KMS-11 (cell line): ENCODE measurements around the gene NDST1.

Experiments
- H2AFZ ChIP-seq: fragments of 200-600 bp; sonication (generic); 2 replicates; pipeline ENCODE4 v1.6.1; 2016; ENCODE audit warnings: antibody characterized with exemption, mixed run types, low read depth
- H3K27ac ChIP-seq: fragments of 200-600 bp; sonication (generic); 2 replicates; pipeline ENCODE4 v1.6.1; 2016; ENCODE audit warnings: mild to moderate bottlenecking, mixed run types
- H3K27me3 ChIP-seq: fragments of 200-600 bp; sonication (generic); 2 replicates; pipeline ENCODE4 v1.6.1; 2017; ENCODE audit warnings: mild to moderate bottlenecking, low read depth, mixed run types, moderate library complexity; ENCODE audit not compliant: insufficient read depth
- H3K36me3 ChIP-seq: fragments of 200-600 bp; sonication (generic); 2 replicates; pipeline ENCODE4 v1.6.1; 2017; ENCODE audit warnings: mild to moderate bottlenecking, mixed run types; ENCODE audit not compliant: insufficient read depth
- H3K4me1 ChIP-seq: fragments of 200-600 bp; sonication (generic); 2 replicates; pipeline ENCODE4 v1.6.1; 2016; ENCODE audit warnings: mild to moderate bottlenecking, low read depth, mixed run types; ENCODE audit not compliant: poor library complexity, severe bottlenecking
- H3K4me2 ChIP-seq: fragments of 200-600 bp; sonication (generic); 2 replicates; pipeline ENCODE4 v1.7.0; 2016; ENCODE audit warnings: mild to moderate bottlenecking, mixed run types
- H3K4me3 ChIP-seq: fragments of 200-600 bp; sonication (generic); IDR thresholded peaks from 2 replicates; pipeline ENCODE4 v1.6.1; 2017; ENCODE audit warnings: low read depth, low read length, mixed read lengths; ENCODE audit not compliant: insufficient read depth
- H3K79me2 ChIP-seq: fragments of 200-600 bp; sonication (generic); 2 replicates; pipeline ENCODE4 v1.6.1; 2016; ENCODE audit warnings: low read depth, mixed run types; ENCODE audit not compliant: insufficient read depth
- H3K9ac ChIP-seq: fragments of 200-600 bp; sonication (generic); 2 replicates; pipeline ENCODE4 v1.6.1; 2016; ENCODE audit warnings: mild to moderate bottlenecking, mixed run types
- H4K20me1 ChIP-seq: fragments of 200-600 bp; sonication (generic); 2 replicates; pipeline ENCODE4 v1.6.1; 2016; ENCODE audit warnings: mild to moderate bottlenecking, mixed run types; ENCODE audit not compliant: insufficient read depth
- TF ChIP-seq, protein P1 (sequence below): fragments of 200-600 bp; sonication (generic); conservative IDR thresholded peaks from 2 replicates; pipeline ENCODE4 v1.6.1; 2017; ENCODE audit warnings: low read depth, mild to moderate bottlenecking, antibody characterized with exemption, low read length, moderate library complexity, mixed read lengths

NDST1 gene

DNA sequence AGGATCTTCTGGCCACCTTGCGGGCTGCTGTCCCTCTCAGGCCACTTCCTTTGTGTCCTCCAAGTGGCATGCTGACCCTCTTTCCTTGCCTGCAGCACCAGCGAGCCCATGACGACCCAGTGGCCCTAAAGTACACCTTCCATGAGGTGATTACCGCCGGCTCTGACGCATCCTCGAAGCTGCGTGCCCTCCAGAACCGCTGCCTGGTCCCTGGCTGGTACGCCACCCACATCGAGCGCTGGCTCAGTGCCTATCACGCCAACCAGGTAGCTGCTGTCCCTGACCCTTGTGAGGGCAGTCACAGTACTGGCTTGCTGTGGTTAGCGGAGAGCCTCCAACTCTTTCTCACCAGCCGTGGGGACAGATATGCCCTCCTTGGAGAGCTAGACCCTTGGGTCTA lies 40.2 kb downstream of the NDST1 start:
- no peak overlapping the region for H3K27ac ChIP-seq
- no peak overlapping the region for H3K4me2 ChIP-seq
- TF ChIP-seq, protein P1, sequence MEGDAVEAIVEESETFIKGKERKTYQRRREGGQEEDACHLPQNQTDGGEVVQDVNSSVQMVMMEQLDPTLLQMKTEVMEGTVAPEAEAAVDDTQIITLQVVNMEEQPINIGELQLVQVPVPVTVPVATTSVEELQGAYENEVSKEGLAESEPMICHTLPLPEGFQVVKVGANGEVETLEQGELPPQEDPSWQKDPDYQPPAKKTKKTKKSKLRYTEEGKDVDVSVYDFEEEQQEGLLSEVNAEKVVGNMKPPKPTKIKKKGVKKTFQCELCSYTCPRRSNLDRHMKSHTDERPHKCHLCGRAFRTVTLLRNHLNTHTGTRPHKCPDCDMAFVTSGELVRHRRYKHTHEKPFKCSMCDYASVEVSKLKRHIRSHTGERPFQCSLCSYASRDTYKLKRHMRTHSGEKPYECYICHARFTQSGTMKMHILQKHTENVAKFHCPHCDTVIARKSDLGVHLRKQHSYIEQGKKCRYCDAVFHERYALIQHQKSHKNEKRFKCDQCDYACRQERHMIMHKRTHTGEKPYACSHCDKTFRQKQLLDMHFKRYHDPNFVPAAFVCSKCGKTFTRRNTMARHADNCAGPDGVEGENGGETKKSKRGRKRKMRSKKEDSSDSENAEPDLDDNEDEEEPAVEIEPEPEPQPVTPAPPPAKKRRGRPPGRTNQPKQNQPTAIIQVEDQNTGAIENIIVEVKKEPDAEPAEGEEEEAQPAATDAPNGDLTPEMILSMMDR: no peak
- H3K79me2 ChIP-seq: no peaks in the 10 kb centered on the region
- H3K27me3 ChIP-seq: no peaks in the 10 kb centered on the region
- H3K4me3 ChIP-seq: no peak overlapping the region
- no peaks in the 10 kb centered on the region for H4K20me1 ChIP-seq
- H3K9ac ChIP-seq: no peak overlapping the region
- no peak overlapping the region for H2AFZ ChIP-seq
- H3K36me3 ChIP-seq: no peaks in the 10 kb centered on the region
- H3K4me1 ChIP-seq: no peaks in the 10 kb centered on the region

DNA sequence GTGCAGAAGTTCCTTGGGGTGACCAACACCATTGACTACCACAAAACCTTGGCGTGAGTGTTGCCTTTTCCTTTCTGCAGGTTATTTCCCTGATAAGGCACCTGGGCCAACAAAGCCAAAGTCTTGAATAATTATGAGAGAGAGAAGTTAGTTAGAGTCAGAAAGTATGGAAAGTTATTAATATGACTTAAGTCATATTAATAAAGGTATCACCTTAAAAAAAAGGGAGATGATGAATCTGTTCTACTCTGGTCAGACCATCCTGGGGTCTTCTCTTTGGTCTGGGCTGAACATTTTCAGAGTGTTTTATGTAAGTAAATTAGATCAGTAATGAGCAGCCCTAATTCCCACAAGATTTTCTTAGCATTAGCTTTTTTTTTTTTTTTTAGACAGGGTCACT lies 41.8 kb downstream of the NDST1 start:
- Histone ChIP-seq H3K4me1 (no peaks in the 10 kb centered on the region), H3K79me2 (no peaks in the 10 kb centered on the region), H3K36me3 (no peaks in the 10 kb centered on the region), H4K20me1 (no peaks in the 10 kb centered on the region), H2AFZ (no peak overlapping the region), H3K9ac (no peak overlapping the region), H3K27me3 (no peaks in the 10 kb centered on the region), H3K4me3 (no peak overlapping the region), H3K27ac (no peak overlapping the region), H3K4me2 (no peak overlapping the region)
- TF ChIP-seq, protein P1: no peak

DNA sequence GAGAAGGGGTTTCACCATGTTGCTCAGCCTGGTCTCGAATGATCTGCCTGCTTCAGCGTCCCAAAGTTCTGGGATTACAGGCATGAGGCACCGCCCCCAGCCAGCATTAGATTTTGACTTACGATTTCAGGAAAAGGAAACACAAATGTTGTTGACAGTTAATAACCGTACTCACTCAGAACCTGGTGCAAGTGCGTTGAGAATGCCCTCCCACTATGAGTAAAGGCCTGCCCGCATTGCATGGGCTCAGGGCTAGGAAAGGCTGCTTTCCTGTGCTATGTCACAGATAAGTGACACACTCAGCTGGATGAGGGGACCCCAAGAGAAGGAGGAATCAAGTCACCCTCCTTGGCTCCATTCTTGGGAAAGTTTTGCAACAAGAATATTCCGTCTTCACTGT lies 42.4 kb downstream of the NDST1 start:
- no peak overlapping the region for H3K9ac ChIP-seq
- no peak overlapping the region for H3K4me2 ChIP-seq
- TF ChIP-seq, protein P1: no peak
- no peak overlapping the region for H2AFZ ChIP-seq
- H3K79me2 ChIP-seq: no peaks in the 10 kb centered on the region
- H4K20me1 ChIP-seq: no peaks in the 10 kb centered on the region
- H3K27me3 ChIP-seq: no peaks in the 10 kb centered on the region
- H3K27ac ChIP-seq: no peak overlapping the region
- no peaks in the 10 kb centered on the region for H3K36me3 ChIP-seq
- no peak overlapping the region for H3K4me3 ChIP-seq
- no peaks in the 10 kb centered on the region for H3K4me1 ChIP-seq

DNA sequence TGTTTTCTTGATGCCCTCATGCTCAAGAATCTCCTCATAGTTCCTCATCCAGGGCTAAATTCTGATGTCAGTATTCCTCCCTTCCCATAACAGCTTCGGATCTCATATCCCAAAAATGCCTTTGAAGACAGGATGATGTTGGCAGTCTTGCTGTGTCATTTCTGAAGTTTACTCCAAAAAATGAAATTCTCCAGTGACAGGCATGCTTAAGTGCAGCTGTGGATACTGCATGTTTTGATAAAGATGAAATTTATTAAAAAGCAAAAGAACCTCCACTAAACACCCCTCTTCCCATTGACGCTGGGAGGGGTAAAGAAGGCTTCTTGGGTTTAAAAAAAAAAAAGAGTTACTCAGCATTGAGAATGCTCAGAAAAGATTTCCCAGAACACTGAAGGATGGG lies 43.1 kb downstream of the NDST1 start:
- H3K9ac ChIP-seq: no peak overlapping the region
- no peaks in the 10 kb centered on the region for H3K36me3 ChIP-seq
- H3K27me3 ChIP-seq: no peaks in the 10 kb centered on the region
- no peaks in the 10 kb centered on the region for H3K79me2 ChIP-seq
- no peak overlapping the region for H3K4me2 ChIP-seq
- no peak overlapping the region for H2AFZ ChIP-seq
- H3K4me1 ChIP-seq: no peaks in the 10 kb centered on the region
- TF ChIP-seq, protein P1: no peak
- H3K4me3 ChIP-seq: no peak overlapping the region
- no peaks in the 10 kb centered on the region for H4K20me1 ChIP-seq
- no peak overlapping the region for H3K27ac ChIP-seq

DNA sequence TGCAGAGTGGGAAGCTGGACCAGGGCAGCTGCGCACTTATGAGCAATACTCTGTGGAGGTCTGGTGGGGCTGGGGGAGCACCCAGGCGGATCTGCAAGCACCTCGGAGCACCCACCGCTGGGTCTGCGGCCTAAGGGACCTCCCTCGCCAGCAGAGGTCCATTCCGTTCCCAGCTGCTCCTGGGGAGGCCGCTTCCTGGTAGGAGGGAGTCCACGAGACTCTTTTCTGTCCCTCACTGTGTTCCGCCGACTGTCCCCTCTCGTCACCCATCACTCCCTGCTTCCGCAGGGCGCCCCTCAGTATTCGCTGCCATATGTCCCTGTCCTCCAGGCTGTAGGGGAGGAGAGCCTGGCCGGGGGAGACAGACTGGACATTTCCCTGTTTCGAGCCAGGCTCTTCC lies 45.5 kb downstream of the NDST1 start:
- H3K4me1 ChIP-seq: no peaks in the 10 kb centered on the region
- H2AFZ ChIP-seq: no peak overlapping the region
- TF ChIP-seq, protein P1: no peak
- H3K4me3 ChIP-seq: no peak overlapping the region
- no peak overlapping the region for H3K4me2 ChIP-seq
- no peak overlapping the region for H3K27ac ChIP-seq
- H3K9ac ChIP-seq: no peak overlapping the region
- no peaks in the 10 kb centered on the region for H3K27me3 ChIP-seq
- H3K79me2 ChIP-seq: no peaks in the 10 kb centered on the region
- no peaks in the 10 kb centered on the region for H4K20me1 ChIP-seq
- H3K36me3 ChIP-seq: no peaks in the 10 kb centered on the region
